HepG2 (cell line): ENCODE measurements around the gene SLC35B2. TPM values are rescaled to one million over a fixed set of nuclear protein-coding genes. Genes with fewer than 3 reads are reported as not detected.
A peak's percentile ranks its signal among the peaks of the same experiment; 100 is the strongest.

Experiments
- CEBPB ChIP-seq: IDR thresholded peaks from 2 replicates; pipeline ENCODE4 v1.6.1; 2011; ENCODE audit warnings: low read depth, low read length, improper control_type of control experiment, borderline replicate concordance
- CSRNP2 ChIP-seq: sonication (generic); formaldehyde crosslinking; conservative IDR thresholded peaks from 2 replicates; pipeline ENCODE4 v1.8.0; 2022; ENCODE audit warnings: low read depth, missing genetic modification reagents
- DZIP1 ChIP-seq: sonication (generic); formaldehyde crosslinking; IDR thresholded peaks from 2 replicates; pipeline ENCODE4 v1.5.0; 2020; ENCODE audit warnings: mild to moderate bottlenecking, missing genetic modification reagents
- FOXA1 ChIP-seq, 2 experiments: fragments of 450-650 bp in 1 of 2; sonication (generic) in 1 of 2; formaldehyde crosslinking in 1 of 2; IDR thresholded peaks; 2 replicates each; pipeline versions ENCODE4 v1.4.0 to v1.6.1; 2016 to 2020; ENCODE audit warnings: missing genetic modification reagents in 1 of 2
- HINFP ChIP-seq: sonication (generic); formaldehyde crosslinking; IDR thresholded peaks from 2 replicates; pipeline ENCODE4 v1.4.0; 2020; ENCODE audit warnings: low read depth, mild to moderate bottlenecking, missing genetic modification reagents
- HOMEZ ChIP-seq: IDR thresholded peaks from 2 replicates; pipeline ENCODE4 v1.6.1; 2016; ENCODE audit warnings: low read depth
- LBX2 ChIP-seq: sonication (generic); formaldehyde crosslinking; IDR thresholded peaks from 2 replicates; pipeline ENCODE4 v1.5.0; 2020; ENCODE audit warnings: missing genetic modification reagents, mild to moderate bottlenecking, borderline replicate concordance
- MIER2 ChIP-seq: IDR thresholded peaks from 2 replicates; pipeline ENCODE4 v1.6.1; 2016; ENCODE audit warnings: missing biosample characterization, missing genetic modification reagents
- PTBP1 ChIP-seq: fragments of 200-400 bp; formaldehyde crosslinking; IDR thresholded peaks from 2 replicates; pipeline ENCODE4 v1.6.1; 2018; ENCODE audit warnings: low read length, low read depth; ENCODE audit not compliant: poor library complexity, severe bottlenecking
- RORA ChIP-seq: sonication (generic); formaldehyde crosslinking; IDR thresholded peaks from 2 replicates; pipeline ENCODE4 v1.5.0; 2020; ENCODE audit warnings: mild to moderate bottlenecking, missing genetic modification reagents, moderate library complexity
- TFDP1 ChIP-seq: IDR thresholded peaks from 2 replicates; pipeline ENCODE4 v1.6.1; 2016; ENCODE audit warnings: missing compliant biosample characterization, missing genetic modification reagents, borderline replicate concordance
- TRIM24 ChIP-seq: sonication (generic); formaldehyde crosslinking; IDR thresholded peaks from 2 replicates; pipeline ENCODE4 v1.8.0; 2022; ENCODE audit warnings: mild to moderate bottlenecking, missing genetic modification reagents
- ZBTB7A ChIP-seq: sonication (generic); formaldehyde crosslinking; IDR thresholded peaks from 2 replicates; pipeline ENCODE4 v1.8.0; 2022; ENCODE audit warnings: mild to moderate bottlenecking, missing genetic modification reagents
- ZNF253 ChIP-seq: sonication (generic); formaldehyde crosslinking; IDR thresholded peaks from 2 replicates; pipeline ENCODE4 v1.8.0; 2022; ENCODE audit warnings: mild to moderate bottlenecking, missing genetic modification reagents, borderline replicate concordance
- ZNF44 ChIP-seq: sonication (generic); formaldehyde crosslinking; IDR thresholded peaks from 2 replicates; pipeline ENCODE4 v1.5.1; 2020; ENCODE audit warnings: mild to moderate bottlenecking, missing genetic modification reagents
- ZNF597 ChIP-seq: sonication (generic); formaldehyde crosslinking; IDR thresholded peaks from 2 replicates; pipeline ENCODE4 v1.5.0; 2020; ENCODE audit warnings: missing genetic modification reagents
- ZNF768 ChIP-seq: sonication (generic); formaldehyde crosslinking; IDR thresholded peaks from 2 replicates; pipeline ENCODE4 v1.4.0; 2020; ENCODE audit warnings: missing genetic modification reagents
- ZNF780A ChIP-seq: sonication (generic); formaldehyde crosslinking; IDR thresholded peaks from 2 replicates; pipeline ENCODE4 v1.8.0; 2022; ENCODE audit warnings: mild to moderate bottlenecking, missing genetic modification reagents, moderate library complexity
- polyA plus RNA-seq, 8 experiments: library from polyadenylated mRNA; depleted of rRNA in 3 of 8; stranded (reverse) in 7 of 8; unstranded in 1 of 8; fragments of >200 nt; fragmentation: Illumina TruSeq in 4 of 8; extraction: Trizol in 4 of 8; gene quantifications; 2 replicates each; pipeline versions ENCODE4 v1.2.1 to v1.2.3, GENCODE V29; 2011 to 2016; ENCODE audit warnings: low read depth in 4 of 8, missing spikeins in 1 of 8, mixed read lengths in 1 of 8; ENCODE audit not compliant: insufficient read depth in 1 of 8
- total RNA-seq, 5 experiments: library from RNA; depleted of rRNA; stranded (reverse); fragments of >200 nt; fragmentation: Illumina TruSeq; extraction: Trizol; gene quantifications; 2 replicates each; pipeline ENCODE4 v1.2.3, GENCODE V29; 2016; ENCODE audit warnings: low read depth in 1 of 5

SLC35B2 gene
- total and polyA plus RNA-seq, 2 of the 13 experiments (the other 11 are each of a cell fraction or from before 2014, with no cell fraction given): 61.1 to 148 TPM

GRCh38 chr6:44257025-44257752, at the start of gene SLC35B2 (continued):
- no peak for TF ChIP-seq RORA (CRISPR knock-in tag)
- no peak for TF ChIP-seq ZNF253
- TF ChIP-seq FOXA1 (IDR thresholded peaks at IDR 0.05): no peak
- no peak; the same call in 1 of the 2 replicates for TF ChIP-seq FOXA1 (CRISPR knock-in tag; IDR thresholded peaks at IDR 0.05)
- TF ChIP-seq MIER2 (CRISPR knock-in tag): no peak
- TF ChIP-seq ZNF768 (CRISPR knock-in tag): no peak; the same call in 1 of the 2 replicates
- TF ChIP-seq DZIP1: no peak
- TF ChIP-seq ZNF597 (CRISPR knock-in tag): no peak
- TF ChIP-seq PTBP1: peak; percentile 23
- TF ChIP-seq LBX2: no peak
- peak; percentile 83 for TF ChIP-seq ZBTB7A (CRISPR knock-in tag)
- no peak; the same call in 1 of the 2 replicates for TF ChIP-seq HOMEZ (CRISPR knock-in tag)
- peak; percentile 92; the same call in 1 of the 2 replicates for TF ChIP-seq CSRNP2 (CRISPR knock-in tag)
- no peak for TF ChIP-seq ZNF44 (CRISPR knock-in tag)
- TF ChIP-seq TRIM24 (CRISPR knock-in tag): no peak
- no peak for TF ChIP-seq ZNF780A (CRISPR knock-in tag)
- no peak for TF ChIP-seq CEBPB
- TF ChIP-seq HINFP (CRISPR knock-in tag): no peak; the same call in 1 of the 2 replicates
- TF ChIP-seq TFDP1 (CRISPR knock-in tag): peak; percentile 66
